ENCODE measurements around the gene EID2.

EID2 gene

DNA sequence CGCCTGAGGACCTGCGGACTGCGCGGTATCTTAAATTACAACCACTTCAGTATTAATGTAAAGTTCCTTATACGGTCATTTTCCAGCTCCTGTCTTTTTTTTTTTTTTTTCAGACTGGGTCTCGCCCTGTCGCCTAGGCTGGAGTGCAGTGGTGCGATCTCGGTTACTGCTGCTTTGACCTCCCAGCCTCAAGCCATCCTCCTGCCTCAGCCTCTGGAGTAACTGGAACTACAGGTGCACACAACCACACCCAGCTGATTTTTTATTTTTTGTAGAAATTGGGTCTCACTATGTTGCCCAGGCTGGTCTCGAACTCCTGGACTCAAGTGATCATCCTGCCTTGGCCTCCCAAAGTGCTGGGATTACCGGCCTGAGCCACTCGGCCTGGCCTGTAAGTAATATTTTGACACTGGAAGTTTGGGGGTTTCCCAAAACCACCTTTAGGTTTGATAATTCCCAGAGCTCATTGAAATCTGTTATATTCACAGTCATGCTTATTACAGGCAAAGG lies 6.9 kb downstream of the EID2 start:
- no peak for DNase-seq

DNA sequence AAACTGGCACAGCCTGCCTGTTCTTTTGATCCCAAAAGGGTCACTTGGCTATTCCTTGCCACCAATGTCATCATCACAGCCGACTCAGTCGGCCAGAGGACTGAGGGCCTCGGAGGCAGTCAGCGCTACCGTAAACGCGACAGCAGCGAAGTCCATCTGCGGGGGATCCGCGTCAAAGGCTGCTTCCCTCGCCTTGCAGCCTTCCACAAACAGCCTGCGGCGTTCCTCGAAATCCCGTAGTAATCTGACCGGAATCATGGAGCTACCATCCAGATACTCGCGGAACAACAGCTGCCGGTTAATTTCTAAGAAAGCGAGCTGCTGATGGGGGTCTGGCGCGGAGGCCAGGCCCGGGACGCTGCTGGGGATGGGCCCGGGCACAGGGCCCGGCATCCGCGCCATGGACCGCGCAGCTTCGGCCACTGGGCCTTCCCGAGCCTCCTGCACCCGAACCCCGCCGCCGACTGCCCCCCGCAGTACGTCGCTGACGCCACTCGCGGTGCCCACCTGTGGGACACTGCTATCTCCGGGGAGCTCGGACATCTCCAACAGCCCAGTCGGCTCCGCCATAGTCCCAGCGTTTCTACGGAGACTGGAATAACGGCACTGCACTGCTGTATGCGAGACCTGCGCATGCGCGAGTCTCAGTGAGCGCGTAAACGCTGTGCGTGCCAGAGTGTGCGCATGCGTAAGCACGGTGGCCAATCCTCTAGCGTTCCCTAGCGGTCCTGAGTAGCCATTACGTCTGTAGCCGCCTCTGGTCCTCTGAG lies 7.5 kb downstream of the EID2 start, which contains the start of gene EID2B:
TSS of gene EID2B (minus strand) at position 620 of the 770 bp plus-strand sequence. CDS start at position 570, 50 bp downstream.
- DNase-seq, result peak; percentile 99

DNA sequence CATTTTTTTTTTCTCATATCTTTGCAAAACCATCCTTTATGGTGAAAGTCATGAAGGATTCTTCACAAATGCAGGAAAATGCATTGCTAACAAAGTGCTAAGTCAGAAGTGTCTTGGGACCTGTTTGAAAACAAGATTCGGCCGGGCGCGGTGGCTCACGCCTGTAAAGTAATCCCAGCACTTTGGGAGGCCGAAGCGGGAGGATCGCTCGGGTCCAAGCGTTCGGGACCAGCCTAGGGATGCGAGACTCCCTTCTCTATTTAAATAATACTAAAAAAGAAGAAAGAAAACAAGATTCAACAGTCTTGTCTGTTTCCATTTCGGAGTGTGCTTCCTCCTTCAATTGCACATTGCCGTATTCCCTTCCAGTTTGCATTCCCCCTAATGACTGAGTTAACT lies 8.1 kb downstream of the EID2 start:
- DNase-seq, result no peak

DNA sequence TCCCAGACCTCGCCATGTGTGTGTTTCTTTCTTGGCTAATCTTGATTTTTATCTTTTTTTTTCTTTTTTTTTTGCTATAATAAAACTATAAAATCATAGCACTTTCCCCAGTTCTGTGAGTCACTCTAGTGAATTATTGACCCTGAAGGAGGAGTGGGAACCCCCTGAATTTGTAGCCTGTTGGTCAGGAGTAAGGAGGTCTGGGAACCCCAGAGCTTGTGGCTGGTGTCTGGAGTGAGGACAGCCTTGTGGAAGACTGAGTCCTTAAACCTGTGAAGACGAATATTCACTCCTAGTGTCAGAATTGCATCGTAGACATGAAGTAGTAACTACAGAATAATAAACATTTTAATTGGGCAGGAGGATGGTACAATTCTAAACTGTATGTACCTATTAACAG lies 14.8 kb downstream of the EID2 start:
- no peak for DNase-seq

DNA sequence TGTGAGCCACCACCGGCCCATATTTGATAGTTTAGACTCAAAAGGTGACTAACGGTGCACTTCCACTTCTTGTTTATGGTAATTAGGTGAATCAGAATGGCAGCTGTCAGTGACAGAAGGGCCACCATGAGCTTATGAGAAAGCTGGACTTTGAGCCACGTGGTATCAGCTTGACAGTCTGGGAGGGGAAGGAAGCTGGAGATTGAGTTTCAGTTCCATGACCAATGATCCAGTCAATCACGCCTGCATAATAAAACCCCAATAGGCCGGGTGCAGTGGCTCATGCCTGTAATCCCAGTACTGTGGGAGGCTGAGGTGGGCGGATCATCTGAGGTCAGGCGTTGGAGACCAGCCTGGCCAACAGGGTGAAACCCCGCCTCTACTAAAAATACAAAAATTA lies 15.5 kb downstream of the EID2 start:
- no peak for DNase-seq

DNA sequence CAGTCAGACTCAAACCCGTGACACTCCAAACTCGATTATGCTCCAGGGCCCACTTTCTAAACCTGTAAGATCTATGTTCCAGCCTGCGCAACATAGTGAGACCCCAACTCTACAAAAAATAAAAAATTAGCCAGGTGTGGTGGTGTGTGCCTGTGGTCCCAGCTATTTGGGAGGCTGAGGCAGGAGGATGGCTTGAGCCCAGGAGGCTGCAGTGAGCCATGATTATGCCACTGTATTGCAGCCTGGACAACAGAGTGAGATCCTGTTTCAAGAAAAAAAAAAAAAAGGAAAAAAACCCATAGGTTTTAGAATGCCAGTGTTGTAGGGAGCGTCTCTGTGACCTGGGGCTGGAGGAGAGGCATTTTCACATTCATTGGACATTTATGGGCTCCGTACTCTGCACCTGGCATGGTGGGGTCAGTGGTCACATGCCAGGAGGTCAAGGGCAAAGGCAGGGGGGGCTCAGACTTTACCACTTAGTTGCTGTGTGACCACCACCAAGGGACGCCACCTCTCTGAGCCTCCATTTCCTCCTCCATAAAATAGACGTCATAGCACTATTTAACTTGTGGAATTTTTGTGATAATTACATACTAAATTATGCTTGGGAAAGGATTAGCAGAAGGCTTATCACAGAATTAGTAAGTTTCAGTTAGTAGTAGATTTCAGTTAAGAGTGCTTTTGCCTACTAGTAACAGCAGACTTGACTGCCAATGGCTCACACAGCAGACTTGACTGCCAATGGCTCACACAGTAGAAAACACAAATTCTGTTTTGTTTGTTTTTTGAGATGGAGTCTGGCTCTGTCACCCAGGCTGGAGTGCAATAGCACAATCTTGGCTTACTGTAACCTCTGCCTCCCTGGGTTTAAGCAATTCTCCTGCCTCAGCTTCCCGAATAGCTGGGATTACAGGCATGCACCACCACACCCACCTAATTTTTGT lies 19.1 kb downstream of the EID2 start:
- no peak for DNase-seq

DNA sequence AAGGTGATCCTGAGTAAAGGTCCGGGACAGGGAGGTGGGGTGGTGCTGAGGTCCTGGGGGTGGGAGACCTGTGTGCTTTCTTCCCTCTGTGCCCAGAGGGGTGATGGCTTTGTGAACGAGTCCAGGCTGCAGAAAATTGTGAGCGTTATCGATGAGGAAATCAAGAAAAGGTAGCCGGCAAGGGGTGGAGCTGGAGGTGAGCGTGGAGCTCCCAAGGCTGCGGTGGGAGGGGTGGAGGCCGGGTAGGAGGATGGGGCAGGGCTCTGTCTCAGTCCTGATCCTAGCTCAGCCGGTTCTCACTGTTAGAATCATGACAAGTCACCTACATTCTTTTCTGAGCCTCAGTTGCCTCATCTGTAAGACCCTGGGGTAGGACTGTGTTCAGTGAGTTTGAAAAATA lies 21.0 kb downstream of the EID2 start:
- no peak for DNase-seq

DNA sequence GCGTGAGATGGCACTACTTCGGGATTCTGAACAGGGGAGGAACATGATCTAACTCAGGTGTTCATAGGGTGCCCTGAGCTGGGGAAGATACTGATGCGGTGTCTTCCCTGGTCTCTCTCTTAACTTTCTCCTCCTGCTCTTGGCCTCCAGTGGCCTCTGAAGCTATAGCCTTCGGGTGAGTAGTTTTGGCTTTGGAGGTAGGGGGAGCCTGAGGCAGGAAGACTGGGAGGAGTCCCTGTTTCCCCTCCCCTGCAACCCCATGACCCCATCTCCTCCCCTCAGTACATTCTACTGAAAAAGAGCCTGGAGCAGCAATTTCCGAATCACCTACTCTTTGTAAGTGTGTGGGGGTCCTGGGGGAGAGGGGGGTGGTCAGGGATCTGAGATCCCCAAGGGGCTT lies 21.5 kb downstream of the EID2 start:
- no peak for DNase-seq

DNA sequence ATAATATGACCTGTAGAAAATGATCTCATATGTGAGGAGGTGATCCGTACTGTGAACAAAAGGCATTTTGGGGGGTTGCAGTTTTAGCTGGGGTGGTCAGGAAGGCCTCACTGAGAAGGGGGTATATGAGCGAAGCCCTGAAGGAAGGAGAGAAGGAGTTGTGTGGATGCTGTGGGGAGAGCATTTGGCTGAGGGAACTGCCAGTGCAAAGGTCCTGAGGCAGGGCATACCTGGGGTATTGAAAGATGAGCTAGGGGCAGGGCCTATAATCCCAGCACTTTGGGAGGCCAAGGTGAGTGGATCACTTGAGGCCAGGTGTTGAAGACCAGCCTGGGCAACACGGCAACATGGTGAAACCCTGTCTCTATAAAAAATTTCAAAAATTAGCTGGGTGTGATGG lies 22.5 kb downstream of the EID2 start:
- DNase-seq, result no peak

DNA sequence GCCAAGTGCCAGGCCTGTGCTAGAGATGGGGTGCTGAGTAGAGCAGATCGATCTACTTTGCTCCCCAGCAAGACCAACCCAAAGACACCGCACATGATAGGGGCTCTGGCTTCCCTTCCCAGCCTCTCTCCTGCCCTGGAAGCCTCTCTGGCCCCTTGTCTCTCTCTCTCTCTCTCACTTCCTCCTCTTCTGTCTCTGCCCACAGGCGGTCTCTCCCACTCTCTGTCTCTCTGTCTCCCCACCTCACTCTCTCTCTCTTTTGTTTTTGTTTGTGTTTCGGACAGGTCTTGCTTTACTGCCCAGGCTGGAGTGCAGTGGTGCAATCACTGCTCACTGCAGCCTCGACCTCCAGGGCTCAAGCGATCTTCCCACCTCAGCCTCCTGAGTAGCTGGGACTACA lies 23.7 kb downstream of the EID2 start:
- DNase-seq, result no peak

DNA sequence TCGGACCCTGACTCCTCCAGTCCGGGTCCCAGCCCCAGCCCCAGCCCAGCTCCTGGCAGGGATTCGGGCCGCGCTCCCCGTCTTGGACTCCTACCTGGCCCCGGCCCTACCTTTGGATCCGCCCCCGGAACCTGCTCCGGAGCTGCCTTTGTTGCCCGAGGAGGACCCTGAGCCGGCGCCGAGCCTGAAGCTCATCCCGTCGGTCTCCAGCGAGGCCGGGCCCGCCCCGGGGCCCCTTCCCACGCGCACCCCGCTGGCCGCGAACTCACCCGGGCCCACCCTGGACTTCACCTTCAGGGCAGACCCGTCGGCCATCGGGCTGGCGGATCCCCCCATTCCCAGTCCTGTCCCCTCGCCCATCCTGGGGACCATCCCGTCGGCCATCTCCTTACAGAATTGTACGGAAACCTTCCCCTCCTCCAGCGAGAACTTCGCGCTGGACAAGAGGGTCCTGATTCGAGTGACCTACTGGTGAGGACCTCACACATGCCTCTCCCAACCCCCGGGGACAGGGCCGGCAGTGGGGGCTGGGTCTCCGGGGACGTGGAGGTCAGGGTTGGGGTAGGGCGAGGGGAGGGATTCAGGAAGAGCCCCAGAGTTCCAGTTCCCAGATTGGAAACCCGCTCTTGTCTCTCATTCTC lies 24.3 kb downstream of the EID2 start:
- DNase-seq, result no peak

DNA sequence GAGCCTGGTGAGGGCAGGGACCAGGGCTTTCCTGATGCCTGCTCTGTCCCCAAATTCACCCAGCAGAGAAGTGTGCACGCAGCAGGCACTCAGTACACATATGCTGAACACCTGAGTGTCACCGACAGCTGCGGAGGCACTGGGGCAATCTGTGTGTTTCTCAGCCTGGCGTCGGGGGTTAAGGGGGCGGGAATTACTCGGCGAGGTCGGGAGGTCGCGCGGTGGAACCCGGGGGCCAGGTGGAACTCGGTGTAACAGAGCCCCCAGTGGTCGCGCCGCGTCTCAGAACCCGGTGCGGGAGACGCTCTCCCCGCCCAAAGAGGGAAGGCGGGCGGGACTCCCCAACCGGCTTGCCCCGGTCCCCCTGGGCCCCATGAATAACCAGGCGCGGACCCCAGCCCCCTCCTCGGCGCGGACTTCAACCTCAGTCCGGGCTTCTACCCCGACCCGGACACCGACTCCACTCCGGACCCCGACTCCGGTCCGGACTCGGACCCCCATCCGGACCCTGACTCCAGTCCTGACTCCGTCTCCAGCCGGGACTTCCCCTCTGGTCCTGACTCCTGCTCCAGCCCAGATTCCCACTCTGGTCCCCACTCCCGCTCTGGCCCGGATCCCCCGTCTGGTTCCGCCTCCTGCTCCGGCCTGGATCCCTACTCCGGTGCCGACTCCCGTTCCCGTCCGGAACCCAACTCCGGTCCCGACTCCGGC lies 25.0 kb downstream of the EID2 start, which contains the start of gene SELENOV:
TSS of gene SELENOV (plus strand) at position 300 of the 711 bp plus-strand sequence. CDS start at position 374, 74 bp downstream.
- no peak for DNase-seq

DNA sequence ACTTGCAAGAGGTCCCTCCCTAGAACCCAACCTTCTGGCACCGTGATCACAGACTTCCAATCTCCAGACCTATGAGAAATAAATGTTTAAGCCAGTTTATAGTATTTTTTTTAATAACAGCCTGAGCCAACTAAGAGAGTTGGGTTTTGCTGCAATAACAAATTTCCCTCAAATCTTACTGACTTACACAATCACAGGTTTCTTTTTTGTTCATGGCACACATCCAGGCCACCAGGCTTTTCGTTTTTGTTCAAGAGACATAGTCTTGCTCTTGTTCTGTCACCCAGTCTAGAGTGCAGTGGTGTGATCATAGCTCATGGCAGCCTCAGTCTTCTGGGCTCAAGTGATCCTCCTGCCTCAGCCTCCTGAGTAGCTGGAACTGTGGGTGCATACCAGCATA lies 27.0 kb downstream of the EID2 start:
- DNase-seq, result no peak

DNA sequence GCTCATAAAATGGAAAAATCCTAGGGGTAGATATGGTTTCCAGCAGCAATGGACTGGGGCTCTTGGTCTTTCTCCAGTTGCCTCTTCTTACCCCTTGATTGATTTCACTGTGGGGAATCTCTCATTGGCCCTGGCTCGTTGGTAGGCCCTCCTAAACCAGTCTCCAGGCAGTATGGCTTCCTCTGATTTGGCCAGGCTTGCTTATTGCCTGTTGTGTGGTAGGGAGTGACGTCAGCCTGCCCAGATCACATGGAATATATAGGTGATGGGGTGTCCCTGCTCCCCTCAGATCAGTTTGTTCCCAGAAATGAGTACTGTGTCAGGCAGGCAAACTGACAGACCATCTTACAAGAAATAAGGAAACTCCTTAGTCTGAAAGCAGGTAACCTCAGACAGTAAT lies 30.7 kb downstream of the EID2 start:
- no peak for DNase-seq

DNA sequence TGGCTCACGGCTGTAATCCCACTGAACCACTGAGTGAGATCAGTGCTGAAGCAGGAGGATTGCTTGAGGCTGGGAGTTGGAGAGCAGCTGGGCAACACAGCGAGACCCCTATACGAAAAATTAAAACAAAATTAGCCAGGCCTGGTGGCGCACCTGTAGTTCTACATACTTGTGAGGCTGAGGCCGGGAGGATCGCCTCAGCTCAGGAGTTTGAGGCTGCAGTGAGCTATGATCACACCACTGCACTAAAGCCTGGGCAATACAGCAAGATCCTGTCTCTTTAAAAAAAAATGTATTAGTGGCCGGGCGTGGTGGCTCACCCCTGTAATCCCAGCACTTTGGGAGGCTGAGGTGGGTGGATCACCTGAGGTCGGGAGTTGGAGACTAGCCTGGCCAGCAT lies 31.3 kb downstream of the EID2 start:
- DNase-seq, result no peak

DNA sequence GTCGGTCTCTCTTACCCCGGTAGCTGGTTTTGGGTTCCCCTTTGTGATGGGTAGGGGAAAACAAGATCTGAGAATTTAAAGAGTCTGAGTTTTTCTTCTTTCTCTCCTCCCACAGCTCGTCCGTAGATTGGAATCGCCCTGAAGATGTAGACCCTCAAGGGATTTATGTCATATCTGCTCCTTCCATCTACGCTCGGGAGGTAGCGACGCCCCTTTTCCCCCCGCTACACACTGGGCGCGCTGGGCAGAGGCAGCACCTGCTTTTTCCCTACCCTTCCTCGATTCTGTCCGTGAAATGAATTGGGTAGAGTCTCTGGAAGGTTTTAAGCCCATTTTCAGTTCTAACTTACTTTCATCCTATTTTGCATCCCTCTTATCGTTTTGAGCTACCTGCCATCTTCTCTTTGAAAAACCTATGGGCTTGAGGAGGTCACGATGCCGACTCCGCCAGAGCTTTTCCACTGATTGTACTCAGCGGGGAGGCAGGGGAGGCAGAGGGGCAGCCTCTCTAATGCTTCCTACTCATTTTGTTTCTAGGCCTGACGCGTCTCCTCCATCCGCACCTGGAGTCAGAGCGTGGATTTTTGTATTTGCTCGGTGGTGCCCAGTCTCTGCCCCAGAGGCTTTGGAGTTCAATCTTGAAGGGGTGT lies 32.1 kb downstream of the EID2 start:
- no peak for DNase-seq

DNA sequence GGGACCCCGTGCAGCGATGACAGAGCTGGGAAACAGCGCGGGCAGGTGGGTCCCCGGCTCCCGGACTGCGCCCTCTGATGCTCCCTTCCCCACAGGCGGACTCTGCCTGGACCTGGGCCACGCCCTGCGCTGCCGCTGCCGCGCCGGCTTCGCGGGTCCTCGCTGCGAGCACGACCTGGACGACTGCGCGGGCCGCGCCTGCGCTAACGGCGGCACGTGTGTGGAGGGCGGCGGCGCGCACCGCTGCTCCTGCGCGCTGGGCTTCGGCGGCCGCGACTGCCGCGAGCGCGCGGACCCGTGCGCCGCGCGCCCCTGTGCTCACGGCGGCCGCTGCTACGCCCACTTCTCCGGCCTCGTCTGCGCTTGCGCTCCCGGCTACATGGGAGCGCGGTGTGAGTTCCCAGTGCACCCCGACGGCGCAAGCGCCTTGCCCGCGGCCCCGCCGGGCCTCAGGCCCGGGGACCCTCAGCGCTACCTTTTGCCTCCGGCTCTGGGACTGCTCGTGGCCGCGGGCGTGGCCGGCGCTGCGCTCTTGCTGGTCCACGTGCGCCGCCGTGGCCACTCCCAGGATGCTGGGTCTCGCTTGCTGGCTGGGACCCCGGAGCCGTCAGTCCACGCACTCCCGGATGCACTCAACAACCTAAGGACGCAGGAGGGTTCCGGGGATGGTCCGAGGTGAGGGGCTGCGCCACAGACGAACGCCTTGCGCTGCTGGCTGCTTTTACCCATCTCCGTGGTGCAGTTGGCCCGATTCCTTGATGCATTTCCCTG lies 32.8 kb downstream of the EID2 start:
- DNase-seq, result peak; percentile 72

DNA sequence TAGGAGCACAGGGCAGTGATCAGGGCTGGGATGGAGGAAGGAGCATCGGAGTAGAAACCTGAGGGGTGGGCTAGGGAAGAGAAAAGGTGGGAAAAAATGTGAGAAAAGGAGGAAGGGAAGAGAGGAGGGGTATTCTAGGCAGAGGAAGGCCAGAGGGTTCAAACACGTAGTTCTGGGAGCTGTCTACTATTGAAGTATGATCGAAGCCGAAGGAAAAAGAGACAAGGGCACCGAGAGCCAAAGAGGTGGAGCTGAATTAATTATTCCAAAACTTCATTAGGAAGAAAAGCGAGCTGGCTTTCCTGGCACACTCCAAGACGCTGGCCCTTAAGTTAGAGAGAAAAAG lies 33.4 kb downstream of the EID2 start:
- DNase-seq, result no peak

DNA sequence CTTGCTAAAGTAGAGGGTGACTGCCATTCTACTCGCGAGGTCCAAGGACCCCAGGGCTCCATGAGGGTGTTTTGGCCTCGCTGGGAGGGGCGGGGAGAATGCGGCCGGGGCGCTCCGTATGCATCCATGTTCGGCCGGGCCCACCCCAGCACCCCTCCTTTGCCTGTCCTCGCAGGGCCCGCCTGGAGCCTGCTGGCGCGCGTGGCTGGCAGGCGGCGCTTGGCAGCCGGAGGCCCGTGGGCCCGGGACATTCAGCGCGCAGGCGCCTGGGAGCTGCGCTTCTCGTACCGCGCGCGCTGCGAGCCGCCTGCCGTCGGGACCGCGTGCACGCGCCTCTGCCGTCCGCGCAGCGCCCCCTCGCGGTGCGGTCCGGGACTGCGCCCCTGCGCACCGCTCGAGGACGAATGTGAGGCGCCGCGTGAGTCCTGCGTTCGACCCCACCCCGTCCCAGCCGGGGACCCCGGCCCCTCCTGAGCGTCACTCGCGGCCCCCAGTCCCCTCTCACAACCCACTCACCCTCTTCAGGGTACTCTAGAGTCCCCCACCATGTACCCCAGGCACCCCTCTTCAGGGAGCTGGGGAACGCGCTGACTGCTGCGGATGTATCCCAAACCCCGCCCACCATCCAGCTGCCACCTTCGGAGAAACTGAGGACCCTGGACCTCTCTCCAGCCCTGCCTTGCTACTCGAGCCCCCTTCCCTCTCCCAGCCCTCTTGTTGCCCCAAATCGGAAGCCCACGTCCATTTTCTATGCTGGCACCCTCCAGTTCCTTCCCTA lies 37.1 kb downstream of the EID2 start:
- DNase-seq, result peak; percentile 89

DNA sequence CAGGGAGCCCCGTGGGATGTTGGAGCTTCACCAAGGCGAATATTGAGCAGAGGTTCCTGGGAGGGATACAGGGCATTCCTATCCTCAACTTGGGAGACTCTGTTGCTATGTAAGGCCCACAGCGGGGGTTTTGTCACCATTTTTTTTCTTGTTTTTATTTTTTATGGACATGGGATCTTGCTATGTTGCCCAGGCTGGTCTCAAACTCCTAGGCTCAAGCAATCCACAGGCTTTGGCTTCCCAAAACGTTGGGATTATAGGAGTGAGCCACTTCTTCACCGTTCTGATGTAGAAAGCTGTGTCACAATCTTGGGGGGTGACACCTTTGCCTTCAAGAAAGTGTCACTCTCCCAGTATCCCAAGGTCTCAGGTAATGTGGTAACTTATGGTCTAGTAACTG lies 38.6 kb downstream of the EID2 start:
- no peak for DNase-seq
